GM19397 (cell line): ENCODE data around the gene STK24.

Experiments used
- ATAC-seq: cut with Tn5 transposase; IDR thresholded peaks from one replicate; pipeline ENCODE4 v1.9.1; 2021; ENCODE audit warnings: mild to moderate bottlenecking, moderate library complexity; ENCODE audit not compliant: unreplicated experiment

Gene STK24

DNA sequence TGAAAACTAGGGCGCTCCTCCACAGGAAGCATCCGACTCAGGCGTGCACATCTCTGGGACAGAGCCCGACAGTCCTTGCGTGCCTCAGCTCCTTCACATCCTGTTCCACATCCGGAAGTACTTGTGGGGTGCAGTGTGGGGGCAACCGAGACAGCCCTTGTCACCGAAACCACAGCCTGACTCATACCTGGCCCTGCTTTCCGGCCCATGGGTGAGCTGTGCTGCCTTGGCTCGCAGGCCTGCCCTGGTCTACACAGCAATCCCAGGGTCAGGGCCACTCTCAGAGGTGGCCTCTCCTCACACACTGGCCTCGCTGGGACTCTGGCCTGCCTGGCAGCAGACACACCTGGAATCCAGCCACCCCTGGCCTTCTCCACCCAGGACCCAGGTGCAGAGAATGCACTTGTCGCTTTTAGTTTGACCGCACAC is 100.4 kb downstream of the STK24 start:
- peak; percentile 93 for ATAC-seq

DNA sequence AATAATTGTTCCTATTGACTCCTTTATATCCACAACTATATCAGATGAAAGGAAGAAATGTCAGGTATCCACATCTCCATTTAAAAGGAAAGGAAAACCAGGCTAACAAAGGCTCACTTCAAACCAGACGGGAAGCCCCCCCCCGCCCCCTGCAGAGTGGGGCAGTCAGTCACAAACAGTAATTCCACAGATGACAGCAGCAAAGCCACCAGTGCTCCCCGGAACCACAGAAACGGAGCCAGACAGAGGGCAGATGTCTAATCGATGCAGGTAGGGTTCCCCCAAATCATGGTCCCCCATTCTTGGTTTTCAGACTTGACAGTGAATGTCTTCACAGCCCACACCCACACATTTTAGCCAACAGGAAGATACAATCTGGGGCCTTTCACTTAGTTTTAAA is 100.8 kb downstream of the STK24 start:
- peak; percentile 20 for ATAC-seq

- ATAC-seq: no peak
Observed at GRCh38 chr13:98475522-98475921, 101.4 kb downstream of the STK24 start.

- ATAC-seq: no peak
Observed at GRCh38 chr13:98474761-98475160, 102.1 kb downstream of the STK24 start.

GRCh38 chr13:98474292-98474691 is 102.6 kb downstream of the STK24 start:
- no peak for ATAC-seq

DNA sequence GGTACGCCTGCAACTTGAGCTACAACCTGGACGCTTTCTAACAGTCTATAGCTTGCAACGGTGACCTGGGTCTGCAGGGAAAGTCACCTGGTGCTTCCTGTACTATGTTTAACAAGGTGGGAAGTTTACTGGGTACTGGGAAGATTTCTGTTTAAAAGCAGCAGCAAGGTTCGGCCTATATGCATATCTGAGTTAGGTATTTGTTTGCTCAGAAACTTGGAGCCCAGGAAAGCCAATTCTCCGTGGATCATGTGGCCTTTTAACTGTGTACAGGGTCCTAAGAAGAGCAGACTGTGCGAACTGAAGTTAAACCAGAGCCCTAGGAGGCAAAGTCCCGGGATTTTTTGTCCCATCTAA is 103.1 kb downstream of the STK24 start:
- no peak for ATAC-seq

DNA sequence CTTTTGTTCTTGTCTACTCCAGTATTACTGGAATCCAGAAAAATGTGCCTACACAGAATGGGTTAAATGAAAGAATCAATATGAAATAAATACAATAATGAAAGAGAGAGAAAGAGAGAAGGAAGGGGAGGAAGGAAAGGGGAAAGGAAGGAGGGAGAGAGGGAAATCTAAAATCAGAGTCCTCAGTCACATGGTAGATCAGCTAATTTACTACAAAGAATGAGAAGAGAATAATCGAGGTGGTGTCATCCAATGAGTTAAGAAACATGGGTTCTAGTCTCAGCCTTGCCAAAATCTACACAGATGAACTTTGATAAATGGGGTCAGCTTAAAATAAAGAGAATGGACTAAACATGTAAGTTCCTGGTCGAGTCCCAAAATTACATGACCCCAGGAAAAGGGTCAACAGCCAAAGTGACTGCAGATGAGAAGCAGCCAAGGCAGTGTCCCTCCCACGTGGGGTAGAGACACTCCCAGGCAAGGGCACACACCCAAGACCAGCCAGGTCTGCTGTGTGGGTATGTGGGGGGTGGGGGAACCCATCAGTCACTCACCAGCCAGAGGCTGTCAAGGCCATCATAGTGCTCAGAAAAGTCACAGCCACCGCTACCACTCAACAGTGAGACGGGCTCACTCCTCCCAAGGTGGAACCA is 103.6 kb downstream of the STK24 start:
- ATAC-seq: no peak

- no peak for ATAC-seq
Observed at GRCh38 chr13:98471934-98472333, 105.0 kb downstream of the STK24 start.

DNA sequence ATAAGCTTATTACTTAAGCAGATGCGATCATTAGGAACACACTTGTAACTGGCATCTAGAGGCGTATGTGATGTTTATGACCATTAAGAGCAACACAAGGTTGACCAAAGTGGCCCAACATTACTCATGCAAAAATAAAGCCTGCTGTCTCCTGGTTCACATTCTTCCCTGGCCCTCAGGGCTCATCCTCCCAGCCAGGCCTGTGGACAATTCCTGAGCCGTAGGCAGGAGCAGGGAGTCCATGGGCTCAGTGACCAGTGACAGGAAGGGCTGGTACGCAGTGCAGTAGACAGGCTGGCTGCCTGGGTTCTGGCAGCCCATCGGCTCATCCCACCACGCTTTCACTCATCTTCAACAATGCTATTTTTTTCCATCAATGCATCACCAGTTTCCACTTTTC is 106.0 kb downstream of the STK24 start:
- no peak for ATAC-seq

DNA sequence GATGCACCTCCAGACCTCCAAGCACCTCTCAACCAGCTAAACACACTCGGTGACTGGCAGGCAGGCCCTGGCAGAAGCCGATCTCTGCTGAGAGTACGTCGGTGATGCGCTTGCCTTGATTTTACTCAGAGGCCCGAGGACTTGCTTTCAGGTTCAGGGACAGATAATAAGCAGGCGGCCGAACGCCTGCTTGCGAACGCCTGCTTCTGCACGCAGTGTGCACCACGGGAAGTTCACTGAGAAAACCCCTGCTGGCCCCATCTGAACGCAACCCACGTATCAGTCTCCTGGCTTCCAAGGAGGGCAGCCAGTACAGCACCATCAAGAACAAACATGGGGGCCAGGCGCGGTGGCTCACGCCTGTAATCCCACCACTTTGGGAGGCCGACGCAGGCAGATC is 108.0 kb downstream of the STK24 start:
- no peak for ATAC-seq

DNA sequence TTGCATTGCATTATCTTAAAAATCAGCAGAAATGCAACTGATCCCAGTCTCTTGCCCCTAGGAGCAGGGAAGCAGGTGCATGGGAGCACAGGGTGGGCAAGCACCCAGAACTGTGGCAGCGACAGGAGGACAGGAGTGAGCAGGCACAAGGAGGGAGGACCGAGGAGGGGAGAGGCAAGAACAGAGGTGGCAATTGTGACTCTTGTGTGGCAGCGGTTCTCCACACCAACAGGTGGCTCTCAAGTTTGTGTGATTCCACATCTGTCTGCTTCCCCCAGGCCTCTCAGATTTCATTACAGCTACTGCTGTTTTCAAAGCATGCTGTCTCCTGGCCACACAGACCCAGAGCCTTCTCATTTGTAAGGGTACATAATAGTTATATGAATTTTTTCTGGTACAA is 108.5 kb downstream of the STK24 start:
- ATAC-seq: no peak

GRCh38 chr13:98467263-98467985 is 109.5 kb downstream of the STK24 start:
- ATAC-seq: no peak

- no peak for ATAC-seq
Observed at GRCh38 chr13:98466634-98467236, 110.2 kb downstream of the STK24 start.

DNA sequence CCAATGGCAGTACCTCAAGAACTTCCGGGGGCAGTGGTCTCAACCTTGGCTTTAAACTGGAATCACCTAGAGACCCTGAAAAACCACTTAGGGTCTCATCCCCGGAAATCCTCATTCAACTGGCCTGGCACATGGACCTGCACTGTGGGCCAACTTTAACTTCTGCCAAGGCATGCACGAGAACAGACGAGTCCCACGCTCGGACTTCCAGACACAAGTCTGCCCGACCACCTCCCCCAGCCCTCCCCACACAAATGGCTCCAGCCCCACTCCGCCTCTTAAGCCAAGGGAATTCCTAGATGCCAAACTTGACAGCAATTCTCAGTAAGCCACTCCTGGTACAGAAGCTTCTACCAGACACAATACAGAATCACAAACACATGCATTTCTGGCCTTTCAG is 114.0 kb downstream of the STK24 start:
- no peak for ATAC-seq

DNA sequence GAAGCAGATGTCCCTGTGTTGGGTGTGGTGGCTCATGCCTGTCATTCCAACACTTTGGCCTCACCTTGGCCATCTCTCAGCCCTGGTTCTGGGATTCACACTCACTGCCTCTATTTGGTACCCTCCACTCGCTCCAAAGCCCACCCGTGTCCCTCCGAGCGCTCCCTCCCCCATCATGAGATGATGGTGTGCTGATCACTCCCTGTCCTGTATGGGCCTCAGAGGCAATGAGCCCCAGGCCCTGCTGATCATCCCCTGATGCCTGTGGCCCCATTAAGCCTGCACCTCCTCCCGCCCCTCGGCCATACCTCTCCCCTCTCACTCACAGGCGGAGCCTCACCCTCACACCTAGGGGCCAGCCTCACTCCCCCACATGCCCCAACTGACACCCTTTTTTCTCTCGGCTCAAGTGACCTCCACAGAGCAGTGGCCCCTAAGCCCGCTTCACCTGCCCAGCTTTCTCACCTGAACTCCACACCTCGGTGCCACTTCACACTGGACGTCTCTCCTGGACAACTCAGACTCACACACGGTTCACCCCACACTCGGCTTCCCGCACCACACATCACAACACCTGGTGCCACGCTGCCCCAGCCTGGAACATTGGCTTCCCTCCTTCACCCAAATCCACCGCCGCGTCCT is 114.5 kb downstream of the STK24 start:
- no peak for ATAC-seq

DNA sequence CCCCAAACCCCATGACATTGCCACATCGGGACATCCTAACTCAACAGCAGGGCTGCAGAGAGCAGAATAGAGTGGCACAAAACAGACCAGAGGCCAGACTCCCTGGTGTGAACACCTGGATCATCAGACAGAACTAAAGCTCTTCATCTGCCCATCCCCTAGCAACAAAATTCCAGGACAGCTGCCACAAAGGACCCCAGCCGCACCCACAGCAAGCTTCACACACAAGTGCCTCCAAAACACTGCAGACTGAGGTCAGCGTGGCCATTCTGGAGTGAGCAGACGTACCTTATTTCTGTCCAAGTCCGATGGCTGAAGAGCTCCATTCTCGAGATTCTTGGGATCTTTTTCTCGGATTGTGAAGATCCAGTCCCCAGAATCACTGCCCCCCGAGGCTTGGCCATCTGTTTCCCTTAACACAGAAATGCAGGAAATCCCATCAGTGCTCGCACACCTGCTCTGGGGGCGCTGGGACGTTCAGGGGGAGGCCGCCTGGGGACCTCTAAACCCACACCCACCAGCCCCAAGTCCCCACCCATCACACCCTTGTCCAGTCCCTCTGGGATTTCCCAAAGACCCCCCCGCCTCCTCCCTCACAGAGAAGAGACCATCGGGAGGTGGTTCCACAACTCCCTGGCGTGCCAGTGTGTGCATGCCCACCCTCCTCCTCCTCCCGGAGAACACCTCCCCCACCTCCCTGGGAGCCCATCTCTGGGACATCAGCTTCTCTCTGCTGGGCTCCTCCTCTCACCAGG is 115.2 kb downstream of the STK24 start:
- no peak for ATAC-seq

DNA sequence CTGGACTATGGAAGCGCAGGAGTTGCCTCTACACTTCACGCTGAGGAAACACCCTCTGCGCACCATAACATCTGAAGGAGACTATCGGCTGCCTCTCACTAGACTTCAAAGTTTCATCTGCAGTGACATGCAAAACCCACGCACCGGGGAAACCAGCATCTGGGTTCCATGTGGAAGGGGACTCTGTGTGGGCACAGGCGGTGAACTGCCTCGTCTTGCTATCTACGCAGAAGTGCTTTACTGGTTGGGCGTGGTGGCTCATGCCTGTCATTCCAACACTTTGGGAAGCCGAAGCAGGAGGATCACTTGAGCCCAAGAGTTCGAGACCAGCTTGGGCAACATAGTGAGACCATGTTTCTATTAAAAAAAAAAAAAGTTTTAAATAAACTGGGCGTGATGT is 116.4 kb downstream of the STK24 start:
- no peak for ATAC-seq

DNA sequence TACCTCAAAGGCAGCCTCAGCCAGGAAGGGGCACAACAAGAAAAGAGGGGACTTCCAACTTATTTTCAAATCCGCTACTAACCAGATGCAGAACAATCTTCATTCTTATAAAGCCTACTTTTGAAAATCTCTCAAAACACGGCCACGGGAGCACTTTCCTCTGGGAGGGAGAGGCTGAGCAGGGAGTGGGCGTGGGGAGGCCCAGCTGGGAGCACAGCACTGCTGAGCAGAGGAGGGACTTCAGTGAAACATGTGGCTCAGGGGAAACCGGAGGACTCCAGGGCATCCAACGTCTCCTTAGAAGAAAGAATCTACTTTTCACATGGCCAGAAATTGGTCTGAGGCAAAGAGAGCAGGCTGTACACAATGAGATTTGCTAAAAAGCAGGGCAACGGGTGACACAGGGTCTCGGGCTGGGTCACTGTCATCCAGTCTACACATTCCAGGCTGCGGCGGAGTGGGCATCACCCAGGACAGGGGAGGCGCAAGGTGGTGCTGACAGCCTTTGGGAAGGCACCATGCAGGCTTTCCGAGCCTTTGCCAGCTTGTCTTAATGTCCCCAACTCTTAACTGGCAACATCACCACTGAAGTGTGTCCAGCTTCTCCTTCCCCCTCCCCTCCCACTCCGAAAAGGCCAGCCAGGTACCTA is 117.1 kb downstream of the STK24 start:
- no peak for ATAC-seq

GRCh38 chr13:98459171-98459681 is 117.7 kb downstream of the STK24 start:
- no peak for ATAC-seq

GRCh38 chr13:98458431-98458830 is 118.5 kb downstream of the STK24 start:
- no peak for ATAC-seq
